H9 (cell line): ENCODE data around the gene RASA3. TPM values are rescaled to one million over a fixed set of nuclear protein-coding genes. Genes with fewer than 3 reads are reported as not detected.

Source experiments
- DNase-seq: peaks from one replicate; pipeline ENCODE4 v3.0.0-alpha.2; 2017
- H2AFZ ChIP-seq: one replicate; pipeline ENCODE4 v1.6.1; 2013; ENCODE audit warnings: mild to moderate bottlenecking, low read length, control low read depth, moderate library complexity
- H2AK5ac ChIP-seq: 2 replicates; pipeline ENCODE4 v1.6.1; 2013; ENCODE audit warnings: low read length, control low read depth, mixed read lengths; ENCODE audit not compliant: insufficient read length
- H2BK120ac ChIP-seq: one replicate; pipeline ENCODE4 v1.6.1; 2013; ENCODE audit warnings: low read depth, mild to moderate bottlenecking, low read length, control low read depth, inconsistent platforms; ENCODE audit not compliant: poor library complexity, severe bottlenecking
- H2BK12ac ChIP-seq: 2 replicates; pipeline ENCODE4 v1.6.1; 2013; ENCODE audit warnings: low read length, control low read depth, mixed read lengths, low read depth; ENCODE audit not compliant: insufficient read length
- H2BK15ac ChIP-seq: 2 replicates; pipeline ENCODE4 v1.6.1; 2013; ENCODE audit warnings: low read depth, low read length, control low read depth
- H2BK20ac ChIP-seq: one replicate; pipeline ENCODE4 v1.6.1; 2013; ENCODE audit warnings: low read depth, mild to moderate bottlenecking, low read length, control low read depth, inconsistent platforms; ENCODE audit not compliant: poor library complexity, severe bottlenecking
- H2BK5ac ChIP-seq: 2 replicates; pipeline ENCODE4 v1.6.1; 2013; ENCODE audit warnings: low read length, control low read depth, mixed read lengths; ENCODE audit not compliant: insufficient read length
- H3K14ac ChIP-seq: 2 replicates; pipeline ENCODE4 v1.6.1; 2013; ENCODE audit warnings: low read length, control low read depth; ENCODE audit not compliant: insufficient read depth
- H3K18ac ChIP-seq: 2 replicates; pipeline ENCODE4 v1.6.1; 2013; ENCODE audit warnings: low read depth, mild to moderate bottlenecking, mixed read lengths, low read length, control low read depth; ENCODE audit not compliant: insufficient read length
- H3K23ac ChIP-seq: 2 replicates; pipeline ENCODE4 v1.6.1; 2013; ENCODE audit warnings: low read length, control low read depth, mixed read lengths, low read depth; ENCODE audit not compliant: insufficient read length
- H3K23me2 ChIP-seq: 2 replicates; pipeline ENCODE4 v1.6.1; 2013; ENCODE audit warnings: low read depth, mild to moderate bottlenecking, mixed read lengths, low read length, control low read depth; ENCODE audit not compliant: insufficient read length, poor library complexity, severe bottlenecking
- H3K27ac ChIP-seq: 2 replicates; pipeline ENCODE4 v1.5.1; 2013; ENCODE audit warnings: low read length, control low read depth, mixed read lengths, low read depth; ENCODE audit not compliant: insufficient read length
- H3K27me3 ChIP-seq: 2 replicates; pipeline ENCODE4 v1.6.1; 2013; ENCODE audit warnings: low read length, control low read depth, inconsistent platforms; ENCODE audit not compliant: insufficient read depth
- H3K4ac ChIP-seq: 2 replicates; pipeline ENCODE4 v1.6.1; 2013; ENCODE audit warnings: low read depth, mild to moderate bottlenecking, control low read depth, inconsistent platforms, low read length, moderate library complexity
- H3K4me1 ChIP-seq: 2 replicates; pipeline ENCODE4 v1.6.1; 2013; ENCODE audit warnings: low read length, control low read depth, inconsistent platforms; ENCODE audit not compliant: insufficient read depth
- H3K4me2 ChIP-seq: 2 replicates; pipeline ENCODE4 v1.6.1; 2013; ENCODE audit warnings: low read length, control low read depth, mixed read lengths; ENCODE audit not compliant: insufficient read length, insufficient read depth
- H3K56ac ChIP-seq: 2 replicates; pipeline ENCODE4 v1.6.1; 2013; ENCODE audit warnings: low read depth, mild to moderate bottlenecking, mixed read lengths, low read length, control low read depth; ENCODE audit not compliant: insufficient read length
- H3K79me1 ChIP-seq: 2 replicates; pipeline ENCODE4 v1.6.1; 2013; ENCODE audit warnings: low read depth, mild to moderate bottlenecking, moderate library complexity, low read length, control low read depth, inconsistent platforms; ENCODE audit not compliant: insufficient read depth, poor library complexity, severe bottlenecking
- H3K79me2 ChIP-seq: 2 replicates; pipeline ENCODE4 v1.6.1; 2013; ENCODE audit warnings: low read length, control low read depth, inconsistent platforms; ENCODE audit not compliant: insufficient read depth
- H3K9ac ChIP-seq: 2 replicates; pipeline ENCODE4 v1.6.1; 2013; ENCODE audit warnings: low read length, control low read depth, mixed read lengths; ENCODE audit not compliant: insufficient read length; ENCODE audit errors: extremely low read depth
- H3K9me3 ChIP-seq: one replicate; pipeline ENCODE4 v1.6.1; 2013; ENCODE audit warnings: low read depth, low read length, inconsistent platforms; ENCODE audit not compliant: control insufficient read depth
- H3T11ph ChIP-seq: one replicate; pipeline ENCODE4 v1.6.1; 2013; ENCODE audit warnings: mild to moderate bottlenecking, low read length, control low read depth, inconsistent platforms
- H4K20me1 ChIP-seq: one replicate; pipeline ENCODE4 v1.6.1; 2013; ENCODE audit not compliant: control insufficient read depth, insufficient read length, insufficient read depth
- H4K5ac ChIP-seq: 2 replicates; pipeline ENCODE4 v1.6.1; 2013; ENCODE audit warnings: low read depth, mild to moderate bottlenecking, mixed read lengths, low read length, control low read depth; ENCODE audit not compliant: insufficient read length
- H4K8ac ChIP-seq: replicated peaks from 2 replicates; pipeline ENCODE4 v1.6.1; 2013; ENCODE audit warnings: low read length, control low read depth, mixed read lengths, low read depth; ENCODE audit not compliant: insufficient read length
- H4K91ac ChIP-seq: 2 replicates; pipeline ENCODE4 v1.6.1; 2013; ENCODE audit warnings: low read depth, mild to moderate bottlenecking, moderate library complexity, mixed read lengths, low read length, control low read depth; ENCODE audit not compliant: insufficient read length
- H3K27ac Mint-ChIP-seq, 3 experiments: 2 replicates in 2 of 3; 3 replicates in 1 of 3; pipeline ENCODE4 v1.8.0; 2020 to 2021; ENCODE audit warnings: mixed read lengths in 3 of 3, mild to moderate bottlenecking in 1 of 3, moderate library complexity in 1 of 3
- H3K27me3 Mint-ChIP-seq: 2 replicates; pipeline ENCODE4 v1.8.0; 2021; ENCODE audit warnings: low read depth, mild to moderate bottlenecking, moderate library complexity, mixed read lengths
- H3K36me3 Mint-ChIP-seq, 3 experiments: 2 replicates in 2 of 3; 3 replicates in 1 of 3; pipeline ENCODE4 v1.8.0; 2020 to 2021; ENCODE audit warnings: low read depth in 3 of 3, mixed read lengths in 3 of 3; ENCODE audit not compliant: insufficient read depth in 1 of 3
- H3K4me1 Mint-ChIP-seq, 2 experiments: 2 replicates each; pipeline ENCODE4 v1.8.0; 2020; ENCODE audit warnings: mixed read lengths in 2 of 2
- H3K4me3 Mint-ChIP-seq, 2 experiments: 2 replicates in 1 of 2; 3 replicates in 1 of 2; pipeline ENCODE4 v1.8.0; 2020 to 2021; ENCODE audit warnings: mild to moderate bottlenecking in 2 of 2, mixed read lengths in 2 of 2, moderate library complexity in 1 of 2
- H3K9me3 Mint-ChIP-seq, 2 experiments: 2 replicates in 1 of 2; 3 replicates in 1 of 2; pipeline ENCODE4 v1.8.0; 2020; ENCODE audit warnings: mild to moderate bottlenecking in 2 of 2, mixed read lengths in 2 of 2, moderate library complexity in 1 of 2
- CTCF ChIP-seq: fragments of 200-600 bp; sonication (generic); conservative IDR thresholded peaks from 3 replicates; pipeline ENCODE4 v1.8.0; 2021; ENCODE audit warnings: antibody characterized with exemption, mild to moderate bottlenecking
- WGBS: extraction: QIAGEN DNeasy Blood & Tissue Kit; methylation state at CpG from one replicate; pipeline ENCODE4 v1.1.7; 2013; ENCODE audit warnings: missing lambda C conversion rate, low lambda C conversion rate, mixed read lengths; ENCODE audit not compliant: insufficient read length; ENCODE audit errors: extremely low coverage; 5-methylcytosine and 5-hydroxymethylcytosine counted together
- total RNA-seq: library from RNA; stranded (reverse); gene quantifications from 2 replicates; pipeline ENCODE4 v1.2.1, GENCODE V29; 2021

The RASA3 gene
- total RNA-seq, 1 experiment from 2014 or later, result 12.3 TPM

- Mint-ChIP-seq H3K27me3 (peaks cover 8% of the 10 kb centered on the region), H3K9me3 (no peaks in the 10 kb centered on the region), H3K36me3 (peaks cover 0 to 4% (median 0%) of the 10 kb centered on the region in 3 experiments; a peak in 1 of 7 replicates), H3K4me1 (peaks cover 10 to 11% of the 10 kb centered on the region in 2 experiments), H3K4me3 (no peak overlapping the region), H3K27ac (no peak overlapping the region)
- H2BK5ac ChIP-seq, result no peak overlapping the region
- no peak overlapping the region for H3K4ac ChIP-seq
- no peak overlapping the region for H3K18ac ChIP-seq
- H2BK15ac ChIP-seq, result no peak overlapping the region
- no peak overlapping the region for H3K4me2 ChIP-seq
- H2AK5ac ChIP-seq, result no peak overlapping the region
- no peak overlapping the region for H3K27ac ChIP-seq
- no peaks in the 10 kb centered on the region for H3K27me3 ChIP-seq
- no peak for TF ChIP-seq CTCF
- no peak overlapping the region for H2BK12ac ChIP-seq
- H3K23ac ChIP-seq, result no peak overlapping the region
- H3K79me2 ChIP-seq, result no peaks in the 10 kb centered on the region
- H2AFZ ChIP-seq, result no peak overlapping the region
- H3K79me1 ChIP-seq, result no peaks in the 10 kb centered on the region
- no peak overlapping the region for H3K56ac ChIP-seq
- no peak overlapping the region for H3K9ac ChIP-seq
- H3T11ph ChIP-seq, result no peak overlapping the region
- no peaks in the 10 kb centered on the region for H3K23me2 ChIP-seq
- H3K9me3 ChIP-seq, result no peaks in the 10 kb centered on the region
- H4K5ac ChIP-seq, result no peak overlapping the region
- no CpG with 5 or more reads among the region's 10 CpGs for WGBS
- no peak overlapping the region for H2BK120ac ChIP-seq
- no peak for DNase-seq
- H3K4me1 ChIP-seq, result no peaks in the 10 kb centered on the region; the same call in 1 of the 2 replicates
- no peaks in the 10 kb centered on the region for H4K20me1 ChIP-seq
- H4K91ac ChIP-seq, result no peak overlapping the region
- no peak overlapping the region for H3K14ac ChIP-seq
- H2BK20ac ChIP-seq, result no peak overlapping the region
- no peak overlapping the region for H4K8ac ChIP-seq
Measured at GRCh38 chr13:114151031-114151430, 18.6 kb upstream of the RASA3 start.
